ENCODE measurements around the gene TMEM272. TPM values are rescaled to one million over a fixed set of nuclear protein-coding genes. Genes with fewer than 3 reads are reported as not detected.

Gene TMEM272
- total RNA-seq, 3 donors from 2014 or later (not counting 1 experiment from before 2014, with no cell fraction given), result 0.08 TPM; not detected in 2

GRCh38 chr13:51821606-51822005 lies 23.4 kb downstream of the TMEM272 start:
- no peaks in the 10 kb centered on the region for H3K27me3 ChIP-seq (ENCODE audit: control insufficient read depth, insufficient read depth, low read length)
- H3K4me1 ChIP-seq (ENCODE audit: control insufficient read depth, insufficient read depth, low read length), result peaks cover 50% of the 10 kb centered on the region
- 10% methylated on average over 1 of the region's 2 CpGs for WGBS (ENCODE audit: insufficient coverage)

GRCh38 chr13:51820016-51820597 lies 24.9 kb downstream of the TMEM272 start:
- WGBS (ENCODE audit: insufficient coverage), result 94% methylated on average over 4 of the region's 4 CpGs
- Histone ChIP-seq H3K4me1 (ENCODE audit: control insufficient read depth, insufficient read depth, low read length) (peaks cover 40% of the 10 kb centered on the region), H3K36me3 (ENCODE audit: control insufficient read depth, insufficient read depth, low read length) (no peaks in the 10 kb centered on the region), H3K9me3 (ENCODE audit: control insufficient read depth, insufficient read depth, low read length) (no peaks in the 10 kb centered on the region), H3K4me3 (ENCODE audit: low read length) (no peak overlapping the region), H3K27me3 (ENCODE audit: control insufficient read depth, insufficient read depth, low read length) (no peaks in the 10 kb centered on the region), H3K27ac (ENCODE audit: low read length) (no peak overlapping the region)
- H3K4me1 Mint-ChIP-seq, result peaks cover 36 to 46% of the 10 kb centered on the region in 2 donors
- intact Hi-C loops (cut with micrococcal nuclease), result no loop called here
- peak overlapping the region; percentile 50 for H3K4me3 Mint-ChIP-seq
- peaks cover 7 to 9% of the 10 kb centered on the region in 2 donors for H3K27me3 Mint-ChIP-seq (ENCODE audit: low read depth in 2 of 2)
- no peak for DNase-seq
- H3K36me3 Mint-ChIP-seq, result no peaks in the 10 kb centered on the region
- no peaks in the 10 kb centered on the region for H3K9me3 Mint-ChIP-seq
- no peak for ATAC-seq
- TF ChIP-seq CTCF (IDR thresholded peaks at IDR 0.05), result no peak
- peak overlapping the region in 1 of 2 donors; percentile 41 for H3K27ac Mint-ChIP-seq

More at GRCh38 chr13:51821606-51822005, 23.4 kb downstream of the TMEM272 start:
- H3K27ac ChIP-seq (ENCODE audit: low read length), result peak overlapping the region; percentile 8
- Mint-ChIP-seq H3K9me3 (no peaks in the 10 kb centered on the region), H3K4me3 (peak overlapping the region; percentile 82), H3K27me3 (ENCODE audit: low read depth in 2 of 2) (peaks cover 6 to 7% of the 10 kb centered on the region in 2 donors), H3K4me1 (peaks cover 45 to 58% of the 10 kb centered on the region in 2 donors), H3K27ac (peak overlapping the region; percentile 69 to 76), H3K36me3 (no peaks in the 10 kb centered on the region)
- ATAC-seq, result peak; percentile 43 to 69 (median 53)
- peak in 1 of 2 donors; percentile 72 for DNase-seq
- H3K9me3 ChIP-seq (ENCODE audit: control insufficient read depth, insufficient read depth, low read length), result no peaks in the 10 kb centered on the region
- intact Hi-C loops (cut with micrococcal nuclease), result no loop called here
- H3K4me3 ChIP-seq (ENCODE audit: low read length), result no peak overlapping the region
- TF ChIP-seq CTCF (IDR thresholded peaks at IDR 0.05), result no peak
- H3K36me3 ChIP-seq (ENCODE audit: control insufficient read depth, insufficient read depth, low read length), result no peaks in the 10 kb centered on the region

GRCh38 chr13:51819544-51819943 lies 25.4 kb downstream of the TMEM272 start:
- intact Hi-C loops (cut with micrococcal nuclease), result no loop called here
- TF ChIP-seq CTCF (IDR thresholded peaks at IDR 0.05), result no peak
- H3K4me1 Mint-ChIP-seq, result peaks cover 35 to 46% of the 10 kb centered on the region in 2 donors
- H3K27me3 Mint-ChIP-seq (ENCODE audit: low read depth in 2 of 2), result peaks cover 7 to 9% of the 10 kb centered on the region in 2 donors
- Histone ChIP-seq H3K27ac (ENCODE audit: low read length) (no peak overlapping the region), H3K36me3 (ENCODE audit: control insufficient read depth, insufficient read depth, low read length) (no peaks in the 10 kb centered on the region), H3K27me3 (ENCODE audit: control insufficient read depth, insufficient read depth, low read length) (no peaks in the 10 kb centered on the region), H3K4me1 (ENCODE audit: control insufficient read depth, insufficient read depth, low read length) (peaks cover 40% of the 10 kb centered on the region), H3K4me3 (ENCODE audit: low read length) (no peak overlapping the region), H3K9me3 (ENCODE audit: control insufficient read depth, insufficient read depth, low read length) (no peaks in the 10 kb centered on the region)
- no peak overlapping the region for H3K27ac Mint-ChIP-seq
- H3K4me3 Mint-ChIP-seq, result no peak overlapping the region
- H3K9me3 Mint-ChIP-seq, result no peaks in the 10 kb centered on the region
- DNase-seq (no peak), ATAC-seq (no peak)
- 97% methylated on average over 3 of the region's 3 CpGs for WGBS (ENCODE audit: insufficient coverage)
- no peaks in the 10 kb centered on the region for H3K36me3 Mint-ChIP-seq
